GM10248 (cell line): ENCODE data around the gene SLC16A5.
"Not testable (repeated sequence)": the region's sequence is repeated elsewhere in the genome, so short reads cannot be mapped to it uniquely, and the experiment has no call there.

Experiments
- CTCF ChIA-PET: fragments of 300-600 bp; sonication (Branson Sonifier 250); formaldehyde crosslinking; extraction: SDS; loops from one replicate; lab custom pipeline; 2021; ENCODE audit warnings: antibody characterized with exemption; lab: Yijun Ruan, JAX
- POLR2A ChIA-PET: fragments of 350-650 bp; sonication (Branson Sonifier 250); formaldehyde crosslinking; extraction: SDS; loops from one replicate; lab custom pipeline; 2020; ENCODE audit warnings: antibody characterized with exemption; lab: Yijun Ruan, JAX
- DNase-seq: peaks from one replicate; pipeline ENCODE4 v3.0.0; 2012; ENCODE audit errors: extremely low spot score
- CTCF ChIP-seq: IDR thresholded peaks from 2 replicates; pipeline ENCODE4 v1.5.1; 2012; ENCODE audit warnings: mild to moderate bottlenecking, low read depth; ENCODE audit errors: extremely low read depth, missing control alignments, control extremely low read depth

SLC16A5 gene

GRCh38 chr17:75124041-75124818 lies 36.5 kb downstream of the SLC16A5 start:
- CTCF ChIA-PET = interaction anchor here (1.2 to 17.2 kb wide), 6 partner anchors 6 to 163 kb away, joined by 4 to 338 read pairs (median 6); partner anchors contain the start of genes ARMC7 and NT5C
- no peak for TF ChIP-seq CTCF
- DNase-seq = no peak
- POLR2A ChIA-PET = interaction anchor here (0.6 to 0.8 kb wide), 2 partner anchors 8 to 10 kb away, joined by 3 read pairs; no protein-coding TSS in a partner anchor

- no peak for TF ChIP-seq CTCF
- ChIA-PET POLR2A (interaction anchor here (1.3 kb wide), 1 partner anchor 10 kb away, joined by 6 read pairs; no protein-coding TSS in a partner anchor), CTCF (interaction anchor here (1.2 to 17.2 kb wide), 6 partner anchors 5 to 163 kb away, joined by 4 to 338 read pairs (median 6); partner anchors contain the start of genes ARMC7 and NT5C)
- DNase-seq = no peak
These were observed 37.0 kb downstream of the SLC16A5 start for GRCh38 chr17:75124819-75125162.

GRCh38 chr17:75125984-75126383 lies 38.2 kb downstream of the SLC16A5 start:
- DNase-seq = peak; percentile 42
- CTCF ChIA-PET = interaction anchor here (1.0 to 17.2 kb wide), 4 partner anchors 4 to 76 kb away, joined by 5 to 338 read pairs (median 172); partner anchors contain the start of genes ARMC7 and NT5C
- POLR2A ChIA-PET = interaction anchor here (1.3 kb wide), 1 partner anchor 11 kb away, joined by 6 read pairs; no protein-coding TSS in a partner anchor

GRCh38 chr17:75126954-75127353 lies 39.2 kb downstream of the SLC16A5 start:
- POLR2A ChIA-PET = interaction anchor here (0.7 kb wide), 1 partner anchor 72 kb away, joined by 3 read pairs; no protein-coding TSS in a partner anchor
- CTCF ChIA-PET = interaction anchor here (2.3 to 17.2 kb wide), 2 partner anchors 9 to 21 kb away, joined by 6 to 338 read pairs; partner anchors contain the start of gene ARMC7
- no peak for TF ChIP-seq CTCF
- no peak for DNase-seq

More at GRCh38 chr17:75125984-75126383, 38.2 kb downstream of the SLC16A5 start:
- no peak for TF ChIP-seq CTCF

- CTCF ChIA-PET = interaction anchor here (1.1 to 17.2 kb wide), 3 partner anchors 10 to 22 kb away, joined by 3 to 338 read pairs (median 6); partner anchors contain the start of gene ARMC7
- DNase-seq, POLR2A ChIA-PET: not testable (repeated sequence)
These were observed 40.2 kb downstream of the SLC16A5 start for GRCh38 chr17:75127936-75128335.

- ChIA-PET POLR2A (interaction anchor here (1.0 kb wide), 1 partner anchor 79 kb away, joined by 4 read pairs; no protein-coding TSS in a partner anchor), CTCF (interaction anchor here (1.1 to 17.2 kb wide), 6 partner anchors 11 to 167 kb away, joined by 4 to 338 read pairs (median 12); partner anchors contain the start of gene ARMC7)
- TF ChIP-seq CTCF = no peak
- DNase-seq = no peak
These were observed 41.1 kb downstream of the SLC16A5 start for GRCh38 chr17:75128694-75129505.
